ENCODE measurements around the gene CDK4. TPM values are rescaled to one million over a fixed set of nuclear protein-coding genes. Genes with fewer than 3 reads are reported as not detected.
A peak's percentile ranks its signal among the peaks of the same experiment; 100 is the strongest.

CDK4 gene
- 100 to 1,000 TPM in 1 of 2 donors, 10 to 100 TPM in 1; 69.7 to 105 TPM for total RNA-seq
- polyA plus RNA-seq, result 100 to 1,000 TPM in 1 of 2 donors, 10 to 100 TPM in 1; 75.1 to 115 TPM
- long read RNA-seq, donor 1, transcript CDK4-201 (8 exons, 2,076 nt), result major isoform, 95 of 117 reads
- long read RNA-seq, donor 1, transcript CDK4-213 (3 exons, 685 nt), result minor isoform, 5 of 117 reads
- long read RNA-seq, donor 1, partial matches to known transcripts, result 6 of 117 reads
- long read RNA-seq, donor 1, other reads (novel, unspliced or antisense), result 10 of 117 reads
- long read RNA-seq, donor 2, transcript CDK4-201 (8 exons, 2,076 nt), result major isoform, 38 of 40 reads
- long read RNA-seq, donor 2, partial matches to known transcripts, result 0 of 40 reads
- long read RNA-seq, donor 2, other reads (novel, unspliced or antisense), result 0 of 40 reads
- long read RNA-seq, donor 3, transcript CDK4-201 (8 exons, 2,076 nt), result major isoform, 45 of 88 reads
- long read RNA-seq, donor 3, partial matches to known transcripts, result 16 of 88 reads
- long read RNA-seq, donor 3, other reads (novel, unspliced or antisense), result 23 of 88 reads
- long read RNA-seq, donor 4, transcript CDK4-201 (8 exons, 2,076 nt), result major isoform, 39 of 53 reads
- long read RNA-seq, donor 4, partial matches to known transcripts, result 12 of 53 reads
- long read RNA-seq, donor 4, other reads (novel, unspliced or antisense), result 0 of 53 reads
- long read RNA-seq, donor 5, transcript CDK4-201 (8 exons, 2,076 nt), result major isoform, 94 of 178 reads
- long read RNA-seq, donor 5, partial matches to known transcripts, result 47 of 178 reads
- long read RNA-seq, donor 5, other reads (novel, unspliced or antisense), result 32 of 178 reads

- Histone ChIP-seq H3K9ac (ENCODE audit: insufficient read depth in 1 of 2, low read length in 2 of 2) (peak within 1 kb of the TSS; percentile 91 to 96), H3K4me1 (ENCODE audit: control insufficient read depth in 5 of 5, insufficient read depth in 5 of 5, low read length in 5 of 5) (peaks cover 5 to 42% (median 16%) of the 10 kb centered on the region in 5 donors), H3K9me3 (ENCODE audit: control insufficient read depth in 4 of 4, insufficient read depth in 3 of 4, low read length in 3 of 4) (no peaks in the 10 kb centered on the region), H3K36me3 (ENCODE audit: control insufficient read depth in 4 of 4, insufficient read depth in 4 of 4, low read length in 4 of 4) (peaks cover 9 to 23% (median 23%) of the 10 kb centered on the region in 4 donors), H3K4me3 (peak within 1 kb of the TSS; percentile 62), H3K27me3 (ENCODE audit: control insufficient read depth in 3 of 3, insufficient read depth in 3 of 3, low read length in 2 of 3) (no peaks in the 10 kb centered on the region), H3K27ac (ENCODE audit: low read depth in 1 of 2, low read length in 1 of 2) (peak within 1 kb of the TSS; percentile 82 to 95)
- no peak for TF ChIP-seq CTCF (IDR thresholded peaks at IDR 0.05; ENCODE audit: control extremely low read depth, extremely low read depth)
- DNase-seq, result peak; percentile 99 to 100 (median 100)
- ATAC-seq (ENCODE audit: insufficient read depth, low FRiP score), result peak; percentile 86
- WGBS, 2 donors, result 0% methylated on average over 58 of the region's 58 CpGs
Measured at GRCh38 chr12:57751788-57752667, at the start of gene CDK4. Gene CDK4 (minus strand): TSS chr12:57752310. CDS start chr12:57751717, 593 bp downstream.

GRCh38 chr12:57800965-57801364 lies 48.9 kb upstream of the CDK4 start:
- no peaks in the 10 kb centered on the region for H3K4me1 ChIP-seq (ENCODE audit: control insufficient read depth in 5 of 5, insufficient read depth in 5 of 5, low read length in 5 of 5)
- WGBS, 2 donors, result 95 to 98% methylated on average over 3 of the region's 3 CpGs
- H3K9ac ChIP-seq (ENCODE audit: insufficient read depth in 1 of 2, low read length in 2 of 2), result no peak overlapping the region
- H3K36me3 ChIP-seq (ENCODE audit: control insufficient read depth in 4 of 4, insufficient read depth in 4 of 4, low read length in 4 of 4), result peaks cover 15 to 54% (median 33%) of the 10 kb centered on the region in 4 donors
- H3K9me3 ChIP-seq (ENCODE audit: control insufficient read depth in 4 of 4, insufficient read depth in 3 of 4, low read length in 3 of 4), result no peaks in the 10 kb centered on the region
- DNase-seq (no peak), ATAC-seq (ENCODE audit: insufficient read depth, low FRiP score) (no peak)
- H3K27me3 ChIP-seq (ENCODE audit: control insufficient read depth in 3 of 3, insufficient read depth in 3 of 3, low read length in 2 of 3), result no peaks in the 10 kb centered on the region
- no peak overlapping the region for H3K27ac ChIP-seq (ENCODE audit: low read depth in 1 of 2, low read length in 1 of 2)
- no peak overlapping the region for H3K4me3 ChIP-seq
- no peak for TF ChIP-seq CTCF (IDR thresholded peaks at IDR 0.05; ENCODE audit: control extremely low read depth, extremely low read depth)

- H3K36me3 ChIP-seq (ENCODE audit: control insufficient read depth in 4 of 4, insufficient read depth in 4 of 4, low read length in 4 of 4), result peaks cover 19 to 53% (median 39%) of the 10 kb centered on the region in 4 donors
- no peak overlapping the region for H3K4me3 ChIP-seq
- peaks cover 0 to 3% (median 0%) of the 10 kb centered on the region in 5 donors for H3K4me1 ChIP-seq (ENCODE audit: control insufficient read depth in 5 of 5, insufficient read depth in 5 of 5, low read length in 5 of 5)
- H3K9ac ChIP-seq (ENCODE audit: insufficient read depth in 1 of 2, low read length in 2 of 2), result no peak overlapping the region
- no peak for TF ChIP-seq CTCF (IDR thresholded peaks at IDR 0.05; ENCODE audit: control extremely low read depth, extremely low read depth)
- whole genome bisulfite sequencing, 2 donors, result 76 to 88% methylated on average over 1 of the region's 1 CpG
- no peaks in the 10 kb centered on the region for H3K9me3 ChIP-seq (ENCODE audit: control insufficient read depth in 4 of 4, insufficient read depth in 3 of 4, low read length in 3 of 4)
- DNase-seq (no peak), ATAC-seq (ENCODE audit: insufficient read depth, low FRiP score) (peak; percentile 47)
- no peak overlapping the region for H3K27ac ChIP-seq (ENCODE audit: low read depth in 1 of 2, low read length in 1 of 2)
- H3K27me3 ChIP-seq (ENCODE audit: control insufficient read depth in 3 of 3, insufficient read depth in 3 of 3, low read length in 2 of 3), result no peaks in the 10 kb centered on the region
Measured at GRCh38 chr12:57797933-57798332, 45.8 kb upstream of the CDK4 start.
